PC-9 (cell line): ENCODE results near the gene TMEM131L. TPM values are rescaled to one million over a fixed set of nuclear protein-coding genes. Genes with fewer than 3 reads are reported as not detected.
A peak's percentile ranks its signal among the peaks of the same experiment; 100 is the strongest.

Experiments used
- BruUV-seq: library from RNA; stranded (reverse); fragments of 400-500 nt; replicated peaks from 2 replicates; lab custom pipeline; 2021; lab: Mats Ljungman, UMichigan
- CTCF ChIA-PET: fragments of 300-600 bp; sonication (Branson Sonifier 250); formaldehyde crosslinking; loops from one replicate; lab custom pipeline; 2022; ENCODE audit warnings: antibody characterized with exemption; lab: Charles Lee
- POLR2A ChIA-PET: fragments of 300-600 bp; sonication (Branson Sonifier 250); formaldehyde crosslinking; loops from one replicate; lab custom pipeline; 2022; ENCODE audit warnings: antibody characterized with exemption; ENCODE audit not compliant: unreplicated experiment; lab: Charles Lee
- DNase-seq, 2 experiments: peaks; one replicate each; pipeline versions ENCODE4 v3.0.0 to v3.0.0-alpha.2; 2015 to 2022; ENCODE audit warnings: mixed read lengths in 1 of 2
- H2AFZ ChIP-seq: fragments of 200-600 bp; sonication (generic); 2 replicates; pipeline ENCODE4 v1.8.1; 2017; ENCODE audit warnings: antibody characterized with exemption
- H3F3A ChIP-seq: fragments of 200-600 bp; sonication (generic); 2 replicates; pipeline ENCODE4 v1.8.1; 2017; ENCODE audit warnings: antibody characterized with exemption, mild to moderate bottlenecking, low read depth; ENCODE audit not compliant: insufficient read depth
- H3K27ac ChIP-seq: fragments of 200-600 bp; sonication (generic); 2 replicates; pipeline ENCODE4 v1.6.1; 2016; ENCODE audit warnings: mixed run types
- H3K27me3 ChIP-seq: fragments of 200-600 bp; sonication (generic); 2 replicates; pipeline ENCODE4 v1.6.1; 2016; ENCODE audit warnings: low read depth, mixed run types; ENCODE audit not compliant: insufficient read depth
- H3K36me3 ChIP-seq: fragments of 200-600 bp; sonication (generic); 2 replicates; pipeline ENCODE4 v1.6.1; 2016; ENCODE audit warnings: low read depth, mixed run types
- H3K4me1 ChIP-seq: fragments of 200-600 bp; sonication (generic); replicated peaks from 2 replicates; pipeline ENCODE4 v1.6.1; 2016; ENCODE audit warnings: mixed run types; ENCODE audit not compliant: insufficient read depth
- H3K4me2 ChIP-seq: fragments of 200-600 bp; sonication (generic); 2 replicates; pipeline ENCODE4 v1.6.1; 2017; ENCODE audit warnings: mixed run types
- H3K4me3 ChIP-seq: fragments of 200-600 bp; sonication (generic); 2 replicates; pipeline ENCODE4 v1.6.1; 2016; ENCODE audit warnings: mixed run types
- H3K79me2 ChIP-seq: fragments of 200-600 bp; sonication (generic); 2 replicates; pipeline ENCODE4 v1.6.1; 2017; ENCODE audit warnings: low read depth, mixed run types
- H3K9me2 ChIP-seq: fragments of 200-600 bp; sonication (generic); 2 replicates; pipeline ENCODE4 v1.8.1; 2017; ENCODE audit warnings: mild to moderate bottlenecking; ENCODE audit not compliant: insufficient read depth
- H3K9me3 ChIP-seq: fragments of 200-600 bp; sonication (generic); 2 replicates; pipeline ENCODE4 v1.8.1; 2016; ENCODE audit warnings: low read depth; ENCODE audit not compliant: insufficient read depth
- H4K20me1 ChIP-seq: fragments of 200-600 bp; sonication (generic); 2 replicates; pipeline ENCODE4 v1.8.1; 2017; ENCODE audit not compliant: insufficient read depth
- CTCF ChIP-seq: fragments of 200-600 bp; sonication (generic); conservative IDR thresholded peaks from 2 replicates; pipeline ENCODE4 v1.6.1; 2017; ENCODE audit warnings: mixed run types, antibody characterized with exemption, mild to moderate bottlenecking, moderate library complexity
- EZH2 ChIP-seq: fragments of 200-600 bp; sonication (generic); IDR thresholded peaks from 2 replicates; pipeline ENCODE4 v1.8.0; 2017; ENCODE audit warnings: antibody characterized with exemption, low read depth
- intact Hi-C: fragments of 100-400 bp; cut with micrococcal nuclease; formaldehyde crosslinking; loops from one replicate; pipeline ENCODE4 v1.10.0; 2022; ENCODE audit not compliant: unreplicated experiment
- total RNA-seq: library from RNA; stranded (reverse); gene quantifications from 2 replicates; pipeline ENCODE4 v1.2.3, GENCODE V29; 2021

TMEM131L gene
- total RNA-seq, 1 experiment from 2014 or later, result 3.8 TPM

- intact Hi-C loops, result no loop called here
- Histone ChIP-seq H3K4me2 (no peak overlapping the region), H3K9me2 (no peaks in the 10 kb centered on the region), H3K4me3 (no peak overlapping the region), H3K4me1 (peaks cover 29% of the 10 kb centered on the region), H3K27me3 (no peaks in the 10 kb centered on the region), H4K20me1 (no peaks in the 10 kb centered on the region), H2AFZ (no peak overlapping the region), H3K9me3 (no peaks in the 10 kb centered on the region), H3K79me2 (no peaks in the 10 kb centered on the region), H3K27ac (no peak overlapping the region), H3K36me3 (no peaks in the 10 kb centered on the region), H3F3A (peaks cover 10% of the 10 kb centered on the region; the same call in 1 of the 2 replicates)
- TF ChIP-seq CTCF (no peak), EZH2 (no peak)
- ChIA-PET POLR2A (no interaction called here), CTCF (interaction anchor here (0.7 kb wide), 1 partner anchor 105 kb away, joined by 15 read pairs; no protein-coding TSS in a partner anchor)
- DNase-seq, result no peak
- BruUV-seq, result no TSS peak
Measured at GRCh38 chr4:153501578-153501977, 35.4 kb downstream of the TMEM131L start.

DNA sequence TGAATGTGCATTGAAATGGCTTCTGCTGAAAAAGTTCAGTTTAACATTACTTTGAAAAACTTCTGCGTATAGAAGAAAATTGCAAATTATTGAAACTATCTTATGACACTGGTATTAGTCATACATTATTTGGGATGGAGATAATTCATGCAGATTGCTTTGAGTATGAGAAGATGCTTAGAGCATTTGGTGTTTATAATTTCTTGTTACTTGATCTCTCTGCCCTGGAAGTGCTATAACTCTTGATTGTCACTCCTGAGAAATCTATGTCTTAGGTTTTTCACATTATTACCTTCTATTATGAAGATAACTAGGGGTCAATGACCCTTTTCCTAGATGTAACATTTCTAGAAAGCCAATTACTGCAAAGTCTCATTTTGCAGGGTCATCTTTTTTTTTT is 36.4 kb downstream of the TMEM131L start:
- no peak overlapping the region for H3K4me2 ChIP-seq
- no peak overlapping the region for H3K4me3 ChIP-seq
- no peaks in the 10 kb centered on the region for H3K36me3 ChIP-seq
- no peak for TF ChIP-seq EZH2
- no peak for TF ChIP-seq CTCF
- no peaks in the 10 kb centered on the region for H3K79me2 ChIP-seq
- CTCF ChIA-PET, result interaction anchor here (0.5 kb wide), 1 partner anchor 65 kb away, joined by 9 read pairs; no protein-coding TSS in a partner anchor
- BruUV-seq, result no TSS peak
- no peaks in the 10 kb centered on the region for H3K27me3 ChIP-seq
- H3K9me2 ChIP-seq, result no peaks in the 10 kb centered on the region
- POLR2A ChIA-PET, result no interaction called here
- H3K4me1 ChIP-seq, result peaks cover 23% of the 10 kb centered on the region
- intact Hi-C loops, result no loop called here
- no peak overlapping the region for H2AFZ ChIP-seq
- no peak for DNase-seq
- H3K27ac ChIP-seq, result no peak overlapping the region
- no peaks in the 10 kb centered on the region for H4K20me1 ChIP-seq
- no peaks in the 10 kb centered on the region for H3K9me3 ChIP-seq
- H3F3A ChIP-seq, result peaks cover 2% of the 10 kb centered on the region; the same call in 1 of the 2 replicates

- no peaks in the 10 kb centered on the region for H3K36me3 ChIP-seq
- H3F3A ChIP-seq, result no peaks in the 10 kb centered on the region
- H3K9me3 ChIP-seq, result no peaks in the 10 kb centered on the region
- peak overlapping the region; percentile 54 for H3K27ac ChIP-seq
- peaks cover 19% of the 10 kb centered on the region for H3K4me1 ChIP-seq
- ChIA-PET CTCF (no interaction called here), POLR2A (no interaction called here)
- TF ChIP-seq CTCF, result no peak
- no peak for TF ChIP-seq EZH2
- intact Hi-C loops, result no loop called here
- H3K79me2 ChIP-seq, result no peaks in the 10 kb centered on the region
- no peak overlapping the region for H3K4me2 ChIP-seq
- no peak overlapping the region for H3K4me3 ChIP-seq
- DNase-seq, result no peak
- H4K20me1 ChIP-seq, result no peaks in the 10 kb centered on the region
- no peak overlapping the region for H2AFZ ChIP-seq
- no TSS peak for BruUV-seq
- H3K9me2 ChIP-seq, result no peaks in the 10 kb centered on the region
- H3K27me3 ChIP-seq, result no peaks in the 10 kb centered on the region
Measured at GRCh38 chr4:153506341-153507309, 40.5 kb downstream of the TMEM131L start.
